SH-SY5Y (cell line): ENCODE data around the gene LRRC14B.

Experiments
- GATA2 ChIP-seq: IDR thresholded peaks from 2 replicates; pipeline ENCODE4 v1.6.1; 2011; ENCODE audit warnings: mild to moderate bottlenecking, low read depth, low read length
- GATA3 ChIP-seq: IDR thresholded peaks from 2 replicates; pipeline ENCODE4 v1.6.1; 2011; ENCODE audit warnings: low read depth, mild to moderate bottlenecking, low read length, moderate library complexity

DNA sequence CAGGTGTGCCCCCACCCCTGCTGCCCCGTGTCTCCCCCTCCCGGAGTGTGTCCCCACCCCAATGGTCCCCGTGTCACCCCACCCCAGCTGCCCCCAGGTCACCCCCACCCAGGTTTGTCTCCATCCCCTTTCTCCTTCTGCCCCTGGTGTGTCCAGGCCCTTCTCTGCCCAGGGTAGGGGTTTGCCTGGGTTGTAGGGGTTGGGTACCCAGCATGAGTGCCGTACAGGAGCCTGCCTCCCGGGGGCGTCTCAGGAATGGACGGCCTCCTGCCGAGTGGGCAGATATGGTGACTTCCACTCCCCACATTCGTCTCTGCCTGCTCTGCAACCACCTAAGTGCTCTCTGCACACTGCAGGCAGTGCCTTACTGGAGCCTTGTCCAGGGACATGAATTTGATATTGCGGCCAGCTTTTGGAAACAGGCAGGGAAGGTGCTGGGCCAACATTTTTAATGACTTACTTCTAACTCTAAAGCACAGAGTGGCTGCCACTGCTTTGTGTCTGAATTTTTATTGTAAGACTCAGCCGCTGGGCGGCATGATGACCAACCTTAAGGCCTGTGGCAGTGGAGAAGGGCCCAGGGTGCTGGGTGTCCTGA is 6.7 kb downstream of the LRRC14B start:
- TF ChIP-seq GATA2 (no peak), GATA3 (no peak)
